GM23338 (cell line): Measurements from ENCODE around the gene TRIB2.

Source experiments
- CREB1 ChIP-seq: fragments of 250-450 bp; sonication (Bioruptor Pico); IDR thresholded peaks from 2 replicates; pipeline ENCODE4 v1.5.0; 2020; ENCODE audit warnings: low read depth, mild to moderate bottlenecking, moderate library complexity
- EZH2 ChIP-seq: fragments of 200-600 bp; sonication (generic); IDR thresholded peaks from one replicate; pipeline ENCODE4 v1.8.0; 2017; ENCODE audit warnings: antibody characterized with exemption, mild to moderate bottlenecking, low read depth; ENCODE audit not compliant: unreplicated experiment
- EZH2phosphoT487 ChIP-seq: fragments of 200-600 bp; sonication (generic); IDR thresholded peaks from one replicate; pipeline ENCODE4 v1.8.1; 2018; ENCODE audit warnings: antibody characterized with exemption; ENCODE audit not compliant: unreplicated experiment
- JUNB ChIP-seq: IDR thresholded peaks from one replicate; pipeline ENCODE4 v1.6.1; 2016; ENCODE audit warnings: antibody characterized with exemption; ENCODE audit not compliant: unreplicated experiment
- NANOG ChIP-seq: IDR thresholded peaks from 2 replicates; pipeline ENCODE4 v1.6.1; 2016; ENCODE audit warnings: antibody characterized with exemption, borderline replicate concordance
- POLR2AphosphoS5 ChIP-seq: IDR thresholded peaks from 2 replicates; pipeline ENCODE4 v1.6.1; 2016; ENCODE audit warnings: antibody characterized with exemption, low read depth
- ZNF114 ChIP-seq: fragments of 250-450 bp; sonication (Bioruptor Pico); IDR thresholded peaks from 2 replicates; pipeline ENCODE4 v1.5.0; 2020; ENCODE audit warnings: mild to moderate bottlenecking, moderate library complexity
- ZNF331 ChIP-seq: fragments of 250-450 bp; sonication (Bioruptor Pico); IDR thresholded peaks from 2 replicates; pipeline ENCODE4 v1.5.0; 2020; ENCODE audit warnings: low read depth, mild to moderate bottlenecking, moderate library complexity
- TF ChIP-seq, protein P1 (sequence below), 2 experiments: fragments of 200-600 bp in 1 of 2; sonication (generic) in 1 of 2; conservative IDR thresholded peaks; 2 replicates each; pipeline versions ENCODE4 v1.5.1 to v1.6.1; 2016 to 2017; ENCODE audit warnings: antibody characterized with exemption in 2 of 2, low read depth in 2 of 2, mild to moderate bottlenecking in 2 of 2, moderate library complexity in 1 of 2
- TF ChIP-seq, protein P2 (sequence below): IDR thresholded peaks from one replicate; pipeline ENCODE4 v1.6.1; 2018; ENCODE audit warnings: antibody characterized with exemption; ENCODE audit not compliant: unreplicated experiment

- TF ChIP-seq EZH2phosphoT487 (no peak), POLR2AphosphoS5 (no peak; the same call in 1 of the 2 replicates), EZH2 (no peak), NANOG (no peak), JUNB (no peak), ZNF331 (CRISPR knock-in tag) (no peak), CREB1 (no peak), ZNF114 (CRISPR knock-in tag) (no peak)
- TF ChIP-seq, protein P1, sequence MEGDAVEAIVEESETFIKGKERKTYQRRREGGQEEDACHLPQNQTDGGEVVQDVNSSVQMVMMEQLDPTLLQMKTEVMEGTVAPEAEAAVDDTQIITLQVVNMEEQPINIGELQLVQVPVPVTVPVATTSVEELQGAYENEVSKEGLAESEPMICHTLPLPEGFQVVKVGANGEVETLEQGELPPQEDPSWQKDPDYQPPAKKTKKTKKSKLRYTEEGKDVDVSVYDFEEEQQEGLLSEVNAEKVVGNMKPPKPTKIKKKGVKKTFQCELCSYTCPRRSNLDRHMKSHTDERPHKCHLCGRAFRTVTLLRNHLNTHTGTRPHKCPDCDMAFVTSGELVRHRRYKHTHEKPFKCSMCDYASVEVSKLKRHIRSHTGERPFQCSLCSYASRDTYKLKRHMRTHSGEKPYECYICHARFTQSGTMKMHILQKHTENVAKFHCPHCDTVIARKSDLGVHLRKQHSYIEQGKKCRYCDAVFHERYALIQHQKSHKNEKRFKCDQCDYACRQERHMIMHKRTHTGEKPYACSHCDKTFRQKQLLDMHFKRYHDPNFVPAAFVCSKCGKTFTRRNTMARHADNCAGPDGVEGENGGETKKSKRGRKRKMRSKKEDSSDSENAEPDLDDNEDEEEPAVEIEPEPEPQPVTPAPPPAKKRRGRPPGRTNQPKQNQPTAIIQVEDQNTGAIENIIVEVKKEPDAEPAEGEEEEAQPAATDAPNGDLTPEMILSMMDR (conservative IDR thresholded peaks at IDR 0.05; ENCODE audit: low read depth in 2 of 2), result peak; percentile 20 to 35
- TF ChIP-seq, protein P2, sequence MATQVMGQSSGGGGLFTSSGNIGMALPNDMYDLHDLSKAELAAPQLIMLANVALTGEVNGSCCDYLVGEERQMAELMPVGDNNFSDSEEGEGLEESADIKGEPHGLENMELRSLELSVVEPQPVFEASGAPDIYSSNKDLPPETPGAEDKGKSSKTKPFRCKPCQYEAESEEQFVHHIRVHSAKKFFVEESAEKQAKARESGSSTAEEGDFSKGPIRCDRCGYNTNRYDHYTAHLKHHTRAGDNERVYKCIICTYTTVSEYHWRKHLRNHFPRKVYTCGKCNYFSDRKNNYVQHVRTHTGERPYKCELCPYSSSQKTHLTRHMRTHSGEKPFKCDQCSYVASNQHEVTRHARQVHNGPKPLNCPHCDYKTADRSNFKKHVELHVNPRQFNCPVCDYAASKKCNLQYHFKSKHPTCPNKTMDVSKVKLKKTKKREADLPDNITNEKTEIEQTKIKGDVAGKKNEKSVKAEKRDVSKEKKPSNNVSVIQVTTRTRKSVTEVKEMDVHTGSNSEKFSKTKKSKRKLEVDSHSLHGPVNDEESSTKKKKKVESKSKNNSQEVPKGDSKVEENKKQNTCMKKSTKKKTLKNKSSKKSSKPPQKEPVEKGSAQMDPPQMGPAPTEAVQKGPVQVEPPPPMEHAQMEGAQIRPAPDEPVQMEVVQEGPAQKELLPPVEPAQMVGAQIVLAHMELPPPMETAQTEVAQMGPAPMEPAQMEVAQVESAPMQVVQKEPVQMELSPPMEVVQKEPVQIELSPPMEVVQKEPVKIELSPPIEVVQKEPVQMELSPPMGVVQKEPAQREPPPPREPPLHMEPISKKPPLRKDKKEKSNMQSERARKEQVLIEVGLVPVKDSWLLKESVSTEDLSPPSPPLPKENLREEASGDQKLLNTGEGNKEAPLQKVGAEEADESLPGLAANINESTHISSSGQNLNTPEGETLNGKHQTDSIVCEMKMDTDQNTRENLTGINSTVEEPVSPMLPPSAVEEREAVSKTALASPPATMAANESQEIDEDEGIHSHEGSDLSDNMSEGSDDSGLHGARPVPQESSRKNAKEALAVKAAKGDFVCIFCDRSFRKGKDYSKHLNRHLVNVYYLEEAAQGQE, result no peak
Measured at GRCh38 chr2:12717191-12718014, 667 bp downstream of the TRIB2 start.
